Natural killer cell (primary cell): ENCODE data around the gene CHST15. TPM values are rescaled to one million over a fixed set of nuclear protein-coding genes. Genes with fewer than 3 reads are reported as not detected.

ENCODE experiments used
- ATAC-seq, 3 donors: fragments of 150-1000 bp in 2 of 3; fragments of 200-7000 bp in 1 of 3; cut with Tn5 transposase; 1 replicate in 1 of 3; 2 replicates in 2 of 3; pipeline ENCODE4 v1.10.0; 2021; ENCODE audit warnings: mild to moderate bottlenecking in 2 of 3, moderate library complexity in 2 of 3
- DNase-seq, 2 donors: peaks; one replicate each; pipeline versions ENCODE4 v3.0.0 to v3.0.0-alpha.2; 2013 to 2021; ENCODE audit warnings: mixed read lengths in 1 of 2
- H3K27ac ChIP-seq: one replicate; pipeline ENCODE4 v1.5.1; 2013; ENCODE audit warnings: mild to moderate bottlenecking, low read length
- H3K27me3 ChIP-seq: one replicate; pipeline ENCODE4 v1.6.1; 2013; ENCODE audit warnings: low read length; ENCODE audit not compliant: control insufficient read depth, insufficient read depth
- H3K36me3 ChIP-seq: one replicate; pipeline ENCODE4 v1.6.1; 2013; ENCODE audit warnings: low read length; ENCODE audit not compliant: control insufficient read depth, insufficient read depth
- H3K4me1 ChIP-seq: one replicate; pipeline ENCODE4 v1.6.1; 2013; ENCODE audit warnings: low read length; ENCODE audit not compliant: control insufficient read depth, insufficient read depth
- H3K4me3 ChIP-seq: one replicate; pipeline ENCODE4 v1.5.1; 2013; ENCODE audit warnings: low read length
- H3K9me3 ChIP-seq: one replicate; pipeline ENCODE4 v1.6.1; 2013; ENCODE audit warnings: low read length; ENCODE audit not compliant: control insufficient read depth, insufficient read depth
- H3K27ac Mint-ChIP-seq, 2 donors: one replicate each; pipeline ENCODE4 v1.8.0; 2022; ENCODE audit warnings: mild to moderate bottlenecking in 2 of 2, mixed read lengths in 2 of 2, moderate library complexity in 1 of 2
- H3K27me3 Mint-ChIP-seq, 2 donors: one replicate each; pipeline ENCODE4 v1.8.0; 2022; ENCODE audit warnings: low read depth in 2 of 2, mixed read lengths in 2 of 2
- H3K36me3 Mint-ChIP-seq: one replicate; pipeline ENCODE4 v1.8.0; 2022; ENCODE audit warnings: mixed read lengths
- H3K4me1 Mint-ChIP-seq, 2 donors: one replicate each; pipeline ENCODE4 v1.8.0; 2022; ENCODE audit warnings: mixed read lengths in 2 of 2
- H3K4me3 Mint-ChIP-seq: one replicate; pipeline ENCODE4 v1.8.0; 2022; ENCODE audit warnings: mild to moderate bottlenecking, moderate library complexity, mixed read lengths
- H3K9me3 Mint-ChIP-seq, 2 donors: one replicate each; pipeline ENCODE4 v1.8.0; 2022; ENCODE audit warnings: mixed read lengths in 2 of 2
- WGBS: methylation state at CpG from one replicate; pipeline ENCODE4 v1.1.7; 2013; ENCODE audit warnings: missing lambda C conversion rate; ENCODE audit not compliant: insufficient coverage; 5-methylcytosine and 5-hydroxymethylcytosine counted together
- intact Hi-C: fragments of 100-400 bp; cut with micrococcal nuclease; formaldehyde crosslinking; loops from one replicate; pipeline ENCODE4 v1.14.2; 2022
- total RNA-seq, 4 donors: library from RNA; stranded (reverse); fragments of 120-200 nt in 1 of 4; gene quantifications; one replicate each; pipeline versions ENCODE4 v1.2.3 to v1.2.4, GENCODE V29; 2013 to 2022
- TF ChIP-seq, protein P1 (sequence below): fragments of 200-600 bp; IDR thresholded peaks from one replicate; pipeline ENCODE4 v1.8.0; 2022; ENCODE audit warnings: antibody characterized with exemption

The CHST15 gene
- total RNA-seq, 3 donors from 2014 or later (not counting 1 experiment from before 2014, with no cell fraction given): 1.9 to 11.9 (median 8.7) TPM

DNA sequence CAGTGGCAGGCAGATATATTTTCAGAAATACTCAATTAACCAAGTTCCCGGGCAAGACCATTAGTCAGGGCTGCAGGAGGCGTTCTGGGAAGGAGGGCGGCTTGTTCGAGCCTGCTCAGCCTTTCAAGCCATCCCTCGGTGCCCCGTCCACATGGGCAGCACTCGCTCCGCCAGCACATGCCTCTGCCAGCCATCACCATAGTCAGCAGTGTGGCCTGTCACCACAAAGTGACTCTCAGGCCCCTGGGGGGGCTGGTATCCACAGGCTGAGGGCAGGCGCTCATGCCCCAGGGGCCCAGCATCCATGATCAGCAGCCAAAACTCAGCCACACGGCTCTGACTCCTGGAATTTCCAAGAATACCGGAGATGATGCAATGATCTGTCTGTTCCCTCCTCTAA is 81.9 kb downstream of the CHST15 start:
- H3K27ac Mint-ChIP-seq: no peak overlapping the region
- Histone ChIP-seq H3K4me3 (no peak overlapping the region), H3K36me3 (no peaks in the 10 kb centered on the region), H3K4me1 (no peaks in the 10 kb centered on the region), H3K9me3 (no peaks in the 10 kb centered on the region), H3K27me3 (no peaks in the 10 kb centered on the region), H3K27ac (no peak overlapping the region)
- TF ChIP-seq, protein P1, sequence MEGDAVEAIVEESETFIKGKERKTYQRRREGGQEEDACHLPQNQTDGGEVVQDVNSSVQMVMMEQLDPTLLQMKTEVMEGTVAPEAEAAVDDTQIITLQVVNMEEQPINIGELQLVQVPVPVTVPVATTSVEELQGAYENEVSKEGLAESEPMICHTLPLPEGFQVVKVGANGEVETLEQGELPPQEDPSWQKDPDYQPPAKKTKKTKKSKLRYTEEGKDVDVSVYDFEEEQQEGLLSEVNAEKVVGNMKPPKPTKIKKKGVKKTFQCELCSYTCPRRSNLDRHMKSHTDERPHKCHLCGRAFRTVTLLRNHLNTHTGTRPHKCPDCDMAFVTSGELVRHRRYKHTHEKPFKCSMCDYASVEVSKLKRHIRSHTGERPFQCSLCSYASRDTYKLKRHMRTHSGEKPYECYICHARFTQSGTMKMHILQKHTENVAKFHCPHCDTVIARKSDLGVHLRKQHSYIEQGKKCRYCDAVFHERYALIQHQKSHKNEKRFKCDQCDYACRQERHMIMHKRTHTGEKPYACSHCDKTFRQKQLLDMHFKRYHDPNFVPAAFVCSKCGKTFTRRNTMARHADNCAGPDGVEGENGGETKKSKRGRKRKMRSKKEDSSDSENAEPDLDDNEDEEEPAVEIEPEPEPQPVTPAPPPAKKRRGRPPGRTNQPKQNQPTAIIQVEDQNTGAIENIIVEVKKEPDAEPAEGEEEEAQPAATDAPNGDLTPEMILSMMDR: no peak
- H3K27me3 Mint-ChIP-seq: peaks cover 0 to 6% of the 10 kb centered on the region in 2 donors
- 83% methylated on average over 11 of the region's 11 CpGs for WGBS
- no peaks in the 10 kb centered on the region for H3K4me1 Mint-ChIP-seq
- intact Hi-C loops: no loop called here
- DNase-seq (no peak), ATAC-seq (no peak)
- H3K36me3 Mint-ChIP-seq: no peaks in the 10 kb centered on the region
- H3K9me3 Mint-ChIP-seq: no peaks in the 10 kb centered on the region
- no peak overlapping the region for H3K4me3 Mint-ChIP-seq

DNA sequence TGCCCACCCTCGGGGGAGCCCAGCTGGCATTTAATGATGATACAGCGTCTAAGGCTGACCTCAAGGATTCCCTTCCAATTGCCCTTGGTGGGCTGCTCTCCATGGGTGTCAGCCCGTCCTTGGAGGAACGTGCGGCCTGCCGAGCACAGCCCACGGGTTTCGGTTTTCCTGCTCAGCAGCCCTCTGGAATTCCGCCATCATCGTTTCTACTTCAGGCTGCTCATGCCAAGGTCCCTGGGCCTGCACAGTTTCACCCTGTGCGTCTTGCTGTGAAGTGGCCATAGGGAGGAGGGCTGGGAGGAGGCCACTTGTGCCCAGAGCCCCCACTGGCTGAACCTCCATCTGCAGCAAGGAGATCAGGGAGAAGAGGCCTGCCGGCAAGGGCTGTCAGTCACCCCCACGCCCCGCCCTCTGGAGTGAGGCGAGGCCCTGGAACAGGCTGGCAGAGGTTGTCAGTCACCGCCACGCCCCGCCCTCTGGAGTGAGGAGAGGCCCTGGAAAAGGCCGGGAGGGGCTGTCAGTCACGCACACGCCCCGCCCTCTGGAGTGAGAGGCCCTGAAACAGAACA is 82.8 kb downstream of the CHST15 start:
- Mint-ChIP-seq H3K4me1 (no peaks in the 10 kb centered on the region), H3K36me3 (no peaks in the 10 kb centered on the region), H3K27ac (no peak overlapping the region), H3K9me3 (no peaks in the 10 kb centered on the region), H3K4me3 (no peak overlapping the region), H3K27me3 (peaks cover 0 to 6% of the 10 kb centered on the region in 2 donors)
- TF ChIP-seq, protein P1: no peak
- intact Hi-C loops: no loop called here
- DNase-seq (no peak), ATAC-seq (no peak)
- Histone ChIP-seq H3K4me1 (no peaks in the 10 kb centered on the region), H3K27ac (no peak overlapping the region), H3K4me3 (no peak overlapping the region), H3K36me3 (no peaks in the 10 kb centered on the region), H3K27me3 (no peaks in the 10 kb centered on the region), H3K9me3 (no peaks in the 10 kb centered on the region)
- 92% methylated on average over 22 of the region's 22 CpGs for WGBS

- Mint-ChIP-seq H3K4me3 (no peak overlapping the region), H3K27me3 (peaks cover 0 to 6% of the 10 kb centered on the region in 2 donors), H3K4me1 (no peaks in the 10 kb centered on the region), H3K9me3 (no peaks in the 10 kb centered on the region), H3K27ac (no peak overlapping the region), H3K36me3 (no peaks in the 10 kb centered on the region)
- H3K36me3 ChIP-seq: no peaks in the 10 kb centered on the region
- no peaks in the 10 kb centered on the region for H3K27me3 ChIP-seq
- TF ChIP-seq, protein P1: no peak
- H3K27ac ChIP-seq: no peak overlapping the region
- ATAC-seq (no peak), DNase-seq (no peak)
- WGBS: 93% methylated on average over 20 of the region's 20 CpGs
- H3K9me3 ChIP-seq: no peaks in the 10 kb centered on the region
- intact Hi-C loops: no loop called here
- no peaks in the 10 kb centered on the region for H3K4me1 ChIP-seq
- no peak overlapping the region for H3K4me3 ChIP-seq
These were observed 83.4 kb downstream of the CHST15 start for GRCh38 chr10:124010024-124010423.
